HG03571 (cell line): Measurements from ENCODE around the gene NET1.

Source experiments
- ATAC-seq: cut with Tn5 transposase; IDR thresholded peaks from one replicate; pipeline ENCODE4 v1.9.1; 2021; ENCODE audit not compliant: unreplicated experiment

The NET1 gene

GRCh38 chr10:5497948-5498730 lies 85.8 kb downstream of the NET1 start:
- no peak for ATAC-seq

- ATAC-seq = no peak
Measured at GRCh38 chr10:5498791-5499492, 86.6 kb downstream of the NET1 start.

GRCh38 chr10:5499493-5500140 lies 87.3 kb downstream of the NET1 start, which contains the start of gene CALML5:
Gene CALML5, minus strand, starts transcription at chr10:5499570. Its CDS starts 132 bp downstream, at chr10:5499438.
- ATAC-seq = no peak

- no peak for ATAC-seq
Measured at GRCh38 chr10:5500162-5500670, 87.9 kb downstream of the NET1 start.

GRCh38 chr10:5500910-5501309 lies 88.6 kb downstream of the NET1 start:
- no peak for ATAC-seq

- no peak for ATAC-seq
Measured at GRCh38 chr10:5502061-5502521, 89.7 kb downstream of the NET1 start.

GRCh38 chr10:5502571-5503476 lies 90.5 kb downstream of the NET1 start:
- ATAC-seq = no peak

- no peak for ATAC-seq
Measured at GRCh38 chr10:5503477-5503835, 91.1 kb downstream of the NET1 start.

- no peak for ATAC-seq
Measured at GRCh38 chr10:5504146-5505072, 92.1 kb downstream of the NET1 start.

- no peak for ATAC-seq
Measured at GRCh38 chr10:5506246-5506645, 93.9 kb downstream of the NET1 start.

GRCh38 chr10:5506751-5507648 lies 94.6 kb downstream of the NET1 start:
- no peak for ATAC-seq

- ATAC-seq = no peak
Measured at GRCh38 chr10:5507649-5508131, 95.3 kb downstream of the NET1 start.

- no peak for ATAC-seq
Measured at GRCh38 chr10:5508161-5508604, 95.8 kb downstream of the NET1 start.
